ENCODE data around the gene CRIM1.

The CRIM1 gene

DNA sequence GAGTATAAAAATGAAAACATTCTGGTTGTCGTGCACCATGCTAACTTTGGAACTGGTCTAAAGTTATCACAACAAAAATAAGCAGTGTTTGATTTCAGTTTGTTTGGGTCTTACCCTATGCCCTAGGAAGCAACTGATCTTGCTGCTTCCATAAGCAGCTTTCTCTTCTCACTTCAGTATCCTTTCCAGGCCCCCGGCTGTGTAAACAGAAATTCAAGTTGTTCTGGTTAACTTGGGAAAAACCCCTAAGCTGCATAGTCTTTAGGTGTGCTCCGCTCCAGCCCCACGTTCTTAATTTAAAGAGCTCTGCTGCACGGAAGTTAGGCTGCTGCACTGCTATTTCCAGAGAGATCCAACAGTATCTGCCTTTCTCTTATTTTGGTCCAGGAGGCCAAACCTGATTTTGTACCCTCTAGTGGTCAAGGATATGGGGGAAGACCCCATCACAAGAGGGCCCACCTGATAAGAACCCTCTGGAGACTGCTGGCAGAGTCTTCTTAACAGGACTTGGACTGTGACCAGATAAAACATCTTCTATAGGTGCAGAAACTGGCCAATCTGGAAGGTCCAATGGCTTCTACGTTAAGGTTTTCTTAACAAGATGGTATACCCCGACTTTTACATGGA is 173.3 kb downstream of the CRIM1 start:
- DNase-seq: no peak

DNA sequence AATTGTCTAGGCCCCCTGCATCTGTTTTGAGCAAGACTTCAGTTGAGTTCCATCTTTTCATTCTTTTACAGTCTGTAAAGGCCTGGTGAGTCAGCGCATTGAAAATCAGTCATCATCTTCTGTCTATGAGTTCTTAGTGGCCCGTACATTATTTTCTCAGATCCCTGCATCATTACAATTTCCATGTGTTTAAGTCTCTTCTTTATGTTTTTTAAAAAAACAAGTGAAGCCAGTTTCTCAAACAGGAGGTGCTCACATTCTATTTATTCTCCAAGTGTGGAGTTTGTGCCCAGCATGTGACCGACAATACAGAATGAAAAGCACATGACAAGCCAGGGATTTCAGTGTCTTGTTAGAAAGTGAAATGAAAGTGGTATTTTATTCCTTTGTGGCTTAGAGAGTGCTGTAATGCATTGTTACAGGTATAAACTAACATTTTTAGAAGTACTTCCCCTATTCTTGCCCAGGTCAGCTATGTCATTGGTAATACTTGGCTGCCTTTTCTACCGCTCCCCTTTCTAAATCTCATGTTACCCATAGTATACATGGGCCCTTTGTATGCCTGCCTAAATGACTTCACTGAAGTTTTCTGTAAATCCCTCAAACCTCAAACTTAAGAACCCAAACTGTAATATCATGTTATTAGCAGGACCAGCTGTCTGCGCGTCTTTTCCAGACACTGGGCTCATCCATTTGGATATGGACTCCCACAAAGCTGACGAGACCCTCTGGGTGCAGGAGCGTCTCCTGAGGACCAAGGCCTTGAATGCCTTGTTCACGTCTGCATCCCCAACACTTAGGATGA is 174.8 kb downstream of the CRIM1 start:
- DNase-seq: no peak

DNA sequence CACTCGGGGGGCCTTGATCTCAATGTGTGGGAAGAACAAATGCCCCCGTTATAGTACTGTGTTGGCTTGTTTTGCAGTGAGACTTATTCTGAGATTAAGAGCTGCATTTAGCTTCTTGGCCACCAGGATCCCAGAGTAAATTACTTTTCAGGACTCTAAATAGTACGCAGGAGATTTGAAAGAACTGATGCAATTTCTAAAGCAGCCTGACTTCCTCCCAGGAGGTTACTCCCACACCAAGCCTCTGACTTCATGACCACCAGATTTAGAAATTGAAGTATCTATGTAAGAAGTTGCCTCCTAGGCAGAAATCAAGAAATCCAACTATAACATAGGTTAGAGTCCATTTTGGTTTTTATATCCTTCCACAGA is 175.4 kb downstream of the CRIM1 start:
- DNase-seq: no peak

GRCh38 chr2:36534275-36534799 is 178.8 kb downstream of the CRIM1 start:
- no peak for DNase-seq

DNA sequence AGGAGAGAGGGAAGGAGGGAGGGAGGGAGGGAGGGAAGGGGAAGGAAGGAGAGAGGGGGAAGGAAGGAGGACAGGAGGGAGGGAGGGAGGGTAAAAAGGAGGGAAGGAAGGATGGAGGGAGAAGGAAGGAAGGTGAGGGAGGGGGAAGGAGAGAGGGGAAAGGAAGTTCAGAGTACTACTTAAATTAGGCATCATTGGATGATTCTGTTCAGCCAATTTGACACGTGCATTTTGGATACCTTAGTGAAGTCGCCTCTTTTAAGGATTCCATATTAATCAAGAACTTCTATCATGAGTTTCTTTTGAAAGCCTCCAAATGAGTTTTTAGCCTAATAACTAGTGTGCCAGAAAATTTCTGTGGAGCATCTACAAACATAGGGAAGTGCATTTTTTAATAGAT is 179.5 kb downstream of the CRIM1 start:
- DNase-seq: no peak

GRCh38 chr2:36536776-36537175 is 181.2 kb downstream of the CRIM1 start:
- DNase-seq: no peak

- peak in 1 of 2 experiments; percentile 48 for DNase-seq
Observed at GRCh38 chr2:36538335-36538734, 182.8 kb downstream of the CRIM1 start.

- DNase-seq: no peak
Observed at GRCh38 chr2:36539631-36540030, 184.1 kb downstream of the CRIM1 start.

GRCh38 chr2:36540986-36541754 is 185.6 kb downstream of the CRIM1 start:
- no peak for DNase-seq

DNA sequence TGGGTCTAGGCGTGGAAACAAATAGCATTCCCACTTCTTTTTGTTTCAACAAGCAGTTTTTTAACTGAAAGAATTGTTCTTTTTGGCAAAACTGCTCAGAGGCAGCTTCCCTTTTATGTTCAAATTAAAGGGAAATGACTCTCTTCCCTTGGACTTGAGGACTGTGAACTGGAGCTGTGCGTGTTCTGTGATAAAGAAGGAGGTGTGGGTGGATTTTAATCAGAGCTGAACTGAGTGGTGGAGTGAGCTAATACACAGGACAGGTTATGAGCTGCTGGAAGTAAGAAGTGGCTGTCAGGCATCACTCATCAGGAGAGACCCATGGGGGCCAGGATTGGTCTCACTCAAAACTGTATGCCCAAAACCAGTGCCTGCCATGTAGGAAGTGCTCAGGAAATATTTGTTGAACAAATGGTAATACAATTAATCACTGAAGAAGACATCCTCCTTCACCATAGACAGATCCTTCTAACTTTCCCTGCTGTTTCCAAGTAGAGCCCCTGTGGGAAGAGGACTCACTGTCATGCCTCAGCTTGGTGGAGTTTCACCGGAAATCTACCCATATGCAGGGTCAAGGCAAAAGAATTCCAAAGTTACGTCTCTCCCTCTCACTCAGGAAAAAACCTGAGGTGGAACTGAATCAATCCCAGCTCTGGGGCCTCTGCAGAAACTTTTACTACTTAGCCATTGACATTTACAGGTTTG is 186.5 kb downstream of the CRIM1 start:
- no peak for DNase-seq

GRCh38 chr2:36544638-36545338 is 189.2 kb downstream of the CRIM1 start:
- DNase-seq: no peak

DNA sequence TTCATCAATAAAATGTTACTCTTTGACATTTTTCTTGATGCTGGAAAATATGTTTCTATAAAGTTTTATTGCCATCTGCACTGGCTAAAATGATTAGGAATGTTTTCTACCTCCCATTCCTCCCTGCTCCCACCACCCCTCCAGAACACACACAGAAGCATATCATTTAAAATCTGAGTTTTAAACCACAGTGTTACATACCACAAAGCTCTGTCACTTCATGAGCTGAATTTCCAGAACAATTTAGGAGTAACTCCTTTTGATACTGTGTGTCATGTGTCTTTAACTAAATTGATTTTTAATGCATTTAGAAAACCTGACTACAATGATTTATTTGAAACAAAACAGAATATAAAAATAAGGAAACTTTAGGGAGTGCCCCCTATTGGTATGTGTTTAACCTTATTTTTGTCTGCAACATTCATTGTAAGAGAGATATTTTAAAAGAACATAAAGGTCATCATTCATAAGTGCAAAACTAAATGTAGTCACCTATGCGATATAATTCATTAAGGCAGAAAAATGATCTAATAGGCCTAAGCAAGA is 190.4 kb downstream of the CRIM1 start:
- no peak for DNase-seq

- no peak for DNase-seq
Observed at GRCh38 chr2:36547906-36548305, 192.3 kb downstream of the CRIM1 start.

- DNase-seq: no peak
Observed at GRCh38 chr2:36549165-36549574, 193.6 kb downstream of the CRIM1 start.

DNA sequence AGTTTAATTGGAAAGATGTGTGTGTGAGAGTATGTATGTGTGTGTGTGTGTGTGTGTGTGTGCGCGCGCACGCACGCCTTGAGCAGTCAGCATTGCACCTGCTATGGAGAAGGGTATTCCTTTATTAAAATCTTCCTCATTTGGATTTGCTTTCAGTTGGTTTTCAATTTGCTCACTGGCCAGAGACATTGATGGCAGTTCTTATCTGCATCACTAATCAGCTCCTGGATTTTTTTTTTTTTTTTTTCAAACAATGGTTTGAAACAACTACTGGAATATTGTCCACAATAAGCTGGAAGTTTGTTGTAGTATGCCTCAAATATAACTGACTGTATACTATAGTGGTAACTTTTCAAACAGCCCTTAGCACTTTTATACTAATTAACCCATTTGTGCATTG is 194.4 kb downstream of the CRIM1 start:
- no peak for DNase-seq

DNA sequence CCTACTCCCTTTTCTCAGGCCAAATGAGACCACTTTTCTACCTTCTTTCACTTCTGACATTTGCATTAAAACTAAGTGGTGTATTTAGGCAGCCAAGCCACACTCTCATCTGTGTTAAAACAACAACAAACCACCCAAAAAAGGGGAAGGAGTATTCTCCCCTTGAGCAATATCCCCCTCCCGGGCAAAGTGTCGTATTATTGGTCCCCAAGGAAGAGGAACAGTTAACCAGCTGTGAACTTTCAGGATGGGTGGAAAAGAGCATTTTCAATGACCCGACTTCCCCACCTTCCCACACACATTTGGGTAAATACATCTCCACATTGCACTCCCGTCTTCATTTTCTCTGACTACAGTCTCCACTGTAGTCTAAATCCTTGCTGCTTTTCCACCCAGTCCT is 198.1 kb downstream of the CRIM1 start:
- DNase-seq: no peak

DNA sequence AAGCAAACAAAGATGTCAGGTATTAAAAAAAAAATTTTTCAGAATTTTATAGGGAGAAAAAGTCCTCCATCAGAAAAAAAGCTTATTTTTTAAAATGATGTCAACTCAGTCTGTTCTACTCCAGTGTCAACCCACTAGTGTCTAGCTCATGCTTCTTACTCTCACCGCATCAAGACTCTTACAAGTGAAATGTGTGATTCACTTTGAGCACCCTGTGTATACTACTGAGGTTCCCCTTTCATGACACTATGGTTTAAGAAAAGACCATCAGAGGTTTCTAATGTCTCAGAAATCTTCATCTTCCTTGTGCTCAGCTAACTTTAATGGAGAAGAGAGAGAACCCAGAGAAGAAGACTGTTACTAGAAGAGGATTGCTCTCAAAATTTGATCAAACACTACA is 199.0 kb downstream of the CRIM1 start:
- DNase-seq: no peak

DNA sequence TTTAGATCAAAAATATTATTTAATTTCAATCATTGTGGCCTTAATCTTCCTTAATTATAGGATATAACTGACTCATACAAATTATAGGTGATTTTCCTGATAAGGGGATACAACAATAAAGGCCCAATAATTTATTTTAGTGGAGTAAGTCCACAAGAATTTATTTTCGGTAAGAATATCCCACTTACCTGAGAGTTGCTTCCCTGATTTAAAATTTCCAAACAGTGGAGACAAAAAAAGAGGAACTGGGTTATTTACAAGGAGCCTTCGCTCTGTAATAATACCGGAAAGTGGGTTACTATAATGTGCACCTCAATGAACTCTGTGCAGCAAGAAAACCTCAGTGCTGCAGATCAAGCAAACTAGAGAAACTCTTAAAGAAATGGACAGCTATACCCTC is 200.2 kb downstream of the CRIM1 start:
- no peak for DNase-seq

- DNase-seq: no peak
Observed at GRCh38 chr2:36556842-36557241, 201.3 kb downstream of the CRIM1 start.

- no peak for DNase-seq
Observed at GRCh38 chr2:36559221-36559942, 203.8 kb downstream of the CRIM1 start.

- DNase-seq: no peak
Observed at GRCh38 chr2:36560726-36561125, 205.1 kb downstream of the CRIM1 start.
